Activated CD4-positive, CD25-positive, alpha-beta regulatory T cell (primary cell): ENCODE results near the gene ALG10B.
"Not testable (repeated sequence)": the region's sequence is repeated elsewhere in the genome, so short reads cannot be mapped to it uniquely, and the experiment has no call there.

ENCODE experiments used
- DNase-seq, 4 experiments: peaks; one replicate each; lab custom pipeline; 2025; lab: John Stamatoyannopoulos, UW

ALG10B gene, protein sequence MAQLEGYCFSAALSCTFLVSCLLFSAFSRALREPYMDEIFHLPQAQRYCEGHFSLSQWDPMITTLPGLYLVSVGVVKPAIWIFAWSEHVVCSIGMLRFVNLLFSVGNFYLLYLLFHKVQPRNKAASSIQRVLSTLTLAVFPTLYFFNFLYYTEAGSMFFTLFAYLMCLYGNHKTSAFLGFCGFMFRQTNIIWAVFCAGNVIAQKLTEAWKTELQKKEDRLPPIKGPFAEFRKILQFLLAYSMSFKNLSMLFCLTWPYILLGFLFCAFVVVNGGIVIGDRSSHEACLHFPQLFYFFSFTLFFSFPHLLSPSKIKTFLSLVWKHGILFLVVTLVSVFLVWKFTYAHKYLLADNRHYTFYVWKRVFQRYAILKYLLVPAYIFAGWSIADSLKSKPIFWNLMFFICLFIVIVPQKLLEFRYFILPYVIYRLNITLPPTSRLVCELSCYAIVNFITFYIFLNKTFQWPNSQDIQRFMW

DNA sequence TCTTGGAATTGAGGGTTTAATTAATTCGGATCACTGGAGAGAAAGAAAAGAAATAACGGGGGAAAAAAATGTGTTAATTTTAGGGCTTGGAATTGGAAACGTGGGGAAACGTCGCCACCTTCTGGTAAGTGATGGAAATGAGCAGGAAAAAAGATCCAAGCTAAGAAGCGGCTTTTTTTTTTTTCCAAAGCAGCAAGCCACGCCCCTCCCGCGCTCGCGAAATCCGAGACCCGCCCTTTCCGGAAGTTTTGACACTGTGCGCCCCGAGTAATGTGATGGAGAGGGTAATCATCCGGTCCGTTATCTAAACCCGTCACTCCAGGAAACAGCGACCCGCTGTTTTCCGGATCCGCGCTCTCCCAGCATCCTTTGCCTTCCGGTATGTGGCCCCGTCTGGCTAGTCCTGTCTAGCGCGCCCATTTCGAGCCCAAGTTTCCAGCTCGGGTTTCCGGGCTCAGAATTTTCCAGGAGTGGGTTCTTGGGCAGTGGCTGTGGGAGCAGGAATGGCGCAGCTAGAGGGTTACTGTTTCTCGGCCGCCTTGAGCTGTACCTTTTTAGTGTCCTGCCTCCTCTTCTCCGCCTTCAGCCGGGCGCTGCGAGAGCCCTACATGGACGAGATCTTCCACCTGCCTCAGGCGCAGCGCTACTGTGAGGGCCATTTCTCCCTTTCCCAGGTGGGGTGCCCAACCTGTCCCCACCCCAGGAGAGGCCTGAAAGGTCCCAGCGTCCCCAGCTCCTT is at the start of gene ALG10B:
TSS of gene ALG10B (plus strand) at position 384 of the 739 bp plus-strand sequence. CDS start at position 504, 120 bp downstream.
- peak; percentile 80 to 90 (median 82) for DNase-seq

DNA sequence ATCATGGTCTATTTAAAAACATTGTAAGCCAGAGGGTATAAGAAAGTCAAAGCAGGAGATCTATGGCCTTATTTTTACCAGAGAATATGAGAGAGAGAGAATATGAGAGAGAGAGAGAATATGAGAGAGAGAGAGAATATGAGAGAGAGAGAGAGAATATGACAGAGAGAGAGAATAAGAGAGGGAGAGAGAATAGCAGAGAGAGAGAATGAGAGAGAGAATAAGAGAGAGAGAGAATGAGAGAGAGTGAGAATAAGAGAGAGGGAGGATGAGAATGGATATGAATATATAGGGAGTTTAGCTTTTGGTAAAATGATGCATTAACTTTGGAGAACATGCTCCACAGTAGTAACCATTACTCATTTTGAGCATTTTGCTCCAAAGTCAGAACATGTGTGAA is 48.0 kb upstream of the ALG10B start:
- no peak for DNase-seq

DNA sequence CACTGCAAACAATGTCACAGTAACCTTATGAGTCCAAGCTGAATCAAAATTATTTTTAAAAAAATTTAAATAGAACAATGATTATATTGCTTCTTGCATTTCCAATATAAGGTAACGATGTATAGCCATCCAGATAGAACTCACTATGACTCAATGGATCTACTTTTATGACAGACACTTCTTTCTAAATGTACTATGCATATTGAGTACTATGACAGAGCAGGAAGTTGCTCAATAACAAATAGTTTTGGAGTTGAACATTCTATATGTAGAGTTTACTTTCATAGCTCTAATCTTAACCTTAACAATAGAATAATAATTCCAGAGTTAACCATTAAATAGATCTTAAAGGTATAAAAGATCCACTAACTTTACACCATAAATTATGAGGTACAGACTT is 46.7 kb upstream of the ALG10B start:
- DNase-seq: no peak

GRCh38 chr12:38279756-38280155 is 36.8 kb upstream of the ALG10B start:
- no peak for DNase-seq

DNA sequence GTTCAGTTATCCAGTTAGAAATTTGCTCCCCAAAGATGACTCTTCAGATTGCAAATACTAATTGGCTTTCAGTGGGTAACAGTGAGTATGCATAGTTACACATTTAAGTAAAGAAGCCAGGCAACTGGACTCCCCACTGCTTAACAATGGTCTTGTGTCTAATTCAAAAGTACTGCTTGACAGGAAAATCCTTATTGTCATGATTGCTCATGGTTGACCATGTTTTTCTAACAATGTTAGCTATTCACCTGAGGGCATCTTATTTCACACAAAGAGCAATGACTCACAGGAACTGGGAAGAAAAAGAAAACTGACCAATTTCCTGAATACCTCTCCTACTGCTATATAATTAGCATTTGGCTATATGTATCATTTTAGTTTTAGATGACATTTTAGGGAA is 33.7 kb upstream of the ALG10B start:
- no peak for DNase-seq

DNA sequence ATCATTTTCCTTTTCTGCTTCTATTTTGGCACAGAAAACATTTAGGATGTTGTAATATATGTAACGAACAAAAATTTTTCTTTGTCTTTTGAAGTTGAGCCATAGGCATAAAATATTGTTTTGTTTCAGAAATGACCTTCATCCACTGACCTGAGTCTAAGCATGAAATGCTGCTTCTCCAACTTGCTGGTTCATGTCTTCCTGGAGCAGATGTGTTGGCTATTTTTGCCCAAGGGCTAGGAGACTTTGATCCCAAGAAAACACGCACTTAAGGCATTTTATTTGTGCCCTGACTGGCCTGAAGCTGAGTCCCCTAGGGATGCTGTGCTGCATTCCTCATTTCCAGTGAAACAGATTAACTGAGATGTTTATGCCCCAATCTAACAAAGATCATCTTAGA is 27.2 kb upstream of the ALG10B start:
- no peak for DNase-seq

GRCh38 chr12:38291160-38291559 is 25.4 kb upstream of the ALG10B start:
- no peak for DNase-seq

GRCh38 chr12:38302972-38303371 is 13.6 kb upstream of the ALG10B start:
- not testable (repeated sequence) for DNase-seq

DNA sequence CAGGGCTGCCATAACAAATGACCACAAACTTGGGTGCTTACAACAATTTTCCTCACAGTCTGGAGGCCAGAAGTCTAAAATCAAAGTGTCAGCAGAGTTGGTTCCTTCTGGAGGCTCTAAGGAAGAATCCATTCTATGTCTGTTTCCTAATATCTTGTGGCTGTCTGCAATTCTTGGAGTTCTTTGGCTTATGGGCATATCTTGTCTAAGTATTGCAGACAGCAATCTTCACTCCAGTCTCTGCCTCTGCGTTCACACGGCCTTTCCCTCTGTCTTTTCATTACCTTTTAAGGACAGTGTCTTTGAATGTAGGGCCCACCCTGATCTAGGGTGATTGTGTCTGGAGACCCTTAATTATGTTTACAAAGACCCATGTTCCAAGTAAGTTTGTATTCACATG is 5.4 kb downstream of the ALG10B start:
- DNase-seq: not testable (repeated sequence)

DNA sequence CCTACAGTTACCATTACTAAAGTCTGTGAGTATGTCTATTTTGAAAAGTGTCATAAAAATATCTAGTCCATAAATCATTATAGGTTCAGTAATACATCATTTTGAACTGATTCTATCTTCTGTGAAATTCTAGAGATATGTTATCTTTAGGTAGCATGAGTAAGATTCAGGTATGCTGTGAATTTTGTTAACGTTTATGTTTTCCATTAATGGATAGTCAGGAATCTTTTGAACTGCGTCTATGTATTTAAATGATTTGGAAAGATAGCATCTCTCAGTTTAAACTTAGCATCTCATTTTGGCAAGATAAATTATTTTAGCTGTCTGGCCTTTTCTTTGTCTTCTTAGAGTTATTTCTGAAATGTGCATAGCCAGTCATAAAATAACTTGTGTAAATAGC is 8.3 kb downstream of the ALG10B start:
- no peak for DNase-seq

- DNase-seq: no peak
These were observed 10.8 kb downstream of the ALG10B start for GRCh38 chr12:38327356-38327755.

DNA sequence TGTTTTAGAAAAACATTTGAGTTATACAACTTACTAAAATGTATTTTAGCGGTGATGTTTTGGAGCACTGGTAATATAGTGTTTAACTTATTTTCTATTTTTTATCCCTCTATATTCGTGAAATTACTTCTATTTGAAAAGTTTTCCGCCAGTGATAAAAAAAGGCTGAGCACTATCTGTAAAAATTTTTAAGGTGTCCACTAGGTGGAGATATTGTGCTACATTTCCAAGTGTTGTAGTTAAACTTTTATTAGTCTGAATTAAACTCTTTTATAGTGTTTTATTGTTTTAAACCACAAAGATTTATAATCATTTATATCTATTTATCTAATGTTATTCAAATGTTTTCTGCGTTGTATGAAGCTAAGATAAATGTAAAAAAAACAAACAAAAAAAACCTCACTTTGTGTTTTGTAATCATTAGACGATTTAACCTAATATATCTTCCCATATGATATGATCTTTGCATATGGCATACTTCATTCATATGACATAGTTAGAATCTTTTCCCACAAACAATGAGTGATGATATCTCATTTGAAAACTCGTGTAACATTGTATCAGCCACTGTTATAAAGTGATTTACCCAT is 11.8 kb downstream of the ALG10B start:
- no peak for DNase-seq

DNA sequence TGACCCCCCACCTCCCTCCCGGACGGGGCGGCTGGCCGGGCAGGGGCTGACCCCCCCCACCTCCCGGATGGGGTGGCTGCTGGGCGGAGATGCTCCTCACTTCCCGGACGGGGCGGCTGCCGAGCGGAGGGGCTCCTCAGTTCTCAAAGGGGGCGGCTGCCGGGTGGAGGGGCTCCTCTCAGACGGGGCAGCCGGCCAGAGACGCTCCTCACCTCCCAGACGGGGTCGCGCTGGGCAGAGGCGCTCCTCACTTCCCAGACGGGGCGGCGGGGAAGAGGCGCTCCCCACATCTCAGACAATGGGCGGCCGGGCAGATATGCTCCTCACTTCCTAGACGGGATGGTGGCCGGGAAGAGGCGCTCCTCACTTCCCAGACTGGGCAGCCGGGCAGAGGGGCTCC is 13.8 kb downstream of the ALG10B start:
- not testable (repeated sequence) for DNase-seq

DNA sequence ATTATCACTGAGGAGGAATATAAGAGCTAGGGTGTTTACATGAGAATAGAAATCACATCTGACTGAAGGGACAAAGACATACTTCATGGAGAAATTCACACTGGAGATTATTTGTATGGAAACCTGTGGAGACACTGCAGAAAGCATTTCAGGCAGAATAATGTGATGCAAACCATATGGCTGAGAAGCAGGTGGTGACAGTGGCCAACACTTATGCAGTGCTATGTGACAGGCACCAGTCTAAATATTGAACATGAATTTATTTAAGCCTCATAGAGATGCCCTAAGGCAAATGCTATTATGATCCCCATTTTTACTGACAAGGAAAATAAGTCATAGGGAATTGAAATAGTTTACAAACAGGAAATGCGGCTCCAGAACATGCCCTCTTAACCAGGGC is 16.2 kb downstream of the ALG10B start:
- DNase-seq: no peak

DNA sequence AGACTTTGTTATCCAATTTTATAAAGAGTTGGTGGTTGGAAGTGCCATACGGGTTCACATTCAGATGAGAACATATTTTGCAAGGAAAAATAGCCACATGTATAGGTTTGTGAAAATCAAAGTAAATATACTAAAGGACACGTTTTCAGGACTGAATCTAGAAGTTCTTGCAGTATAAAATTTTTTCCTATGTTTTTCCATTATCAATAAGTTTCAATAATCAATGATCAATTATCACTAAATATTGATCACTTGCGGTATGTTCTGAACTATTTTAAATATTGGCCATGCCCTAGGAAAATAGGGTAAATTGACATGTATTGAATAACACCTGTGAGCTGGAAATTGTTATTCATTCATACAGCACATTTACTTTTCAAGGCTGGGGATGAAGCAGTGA is 25.9 kb downstream of the ALG10B start:
- DNase-seq: no peak

DNA sequence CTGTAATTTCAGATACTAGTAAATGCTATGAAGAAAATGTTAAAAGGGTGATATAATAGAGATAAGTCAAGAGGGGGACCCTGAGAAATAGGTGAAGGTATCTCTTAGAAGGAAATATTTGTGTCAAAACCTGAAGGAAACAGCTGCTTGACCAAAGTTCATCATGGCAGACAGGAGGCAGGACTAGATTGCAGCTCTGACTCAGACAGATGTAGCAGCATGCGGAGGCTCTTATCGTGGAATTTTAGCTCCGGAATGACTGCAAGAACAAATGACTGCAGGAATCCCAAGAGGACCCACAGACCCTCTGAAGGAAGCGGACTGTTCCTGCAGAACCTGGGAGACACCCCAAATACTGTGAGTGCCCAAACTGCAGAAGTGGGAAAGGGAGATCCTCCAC is 26.7 kb downstream of the ALG10B start:
- DNase-seq: not testable (repeated sequence)

DNA sequence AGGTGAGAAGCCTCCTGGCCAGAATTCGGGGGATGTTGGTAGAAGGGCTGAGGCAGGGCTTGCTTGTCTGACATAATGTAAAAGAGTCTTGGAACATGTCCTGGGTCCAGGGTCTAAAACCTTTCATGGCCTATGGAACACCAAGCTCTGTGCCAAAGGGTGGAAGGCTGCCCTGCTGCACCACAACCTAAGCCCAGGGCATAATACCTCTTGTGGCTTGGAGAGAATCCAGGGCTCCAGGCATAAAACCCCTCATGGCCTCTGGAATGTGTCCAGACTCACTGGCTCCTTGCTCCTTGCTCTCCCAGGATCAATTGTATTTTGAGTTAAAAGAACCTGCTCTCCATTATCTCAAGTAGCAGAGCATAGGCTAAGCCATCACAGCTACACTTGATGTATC is 27.3 kb downstream of the ALG10B start:
- not testable (repeated sequence) for DNase-seq

- no peak for DNase-seq
These were observed 34.0 kb downstream of the ALG10B start for GRCh38 chr12:38350342-38351174.

- not testable (repeated sequence) for DNase-seq
These were observed 34.6 kb downstream of the ALG10B start for GRCh38 chr12:38351175-38351508.

GRCh38 chr12:38367506-38367905 is 50.9 kb downstream of the ALG10B start:
- no peak for DNase-seq

DNA sequence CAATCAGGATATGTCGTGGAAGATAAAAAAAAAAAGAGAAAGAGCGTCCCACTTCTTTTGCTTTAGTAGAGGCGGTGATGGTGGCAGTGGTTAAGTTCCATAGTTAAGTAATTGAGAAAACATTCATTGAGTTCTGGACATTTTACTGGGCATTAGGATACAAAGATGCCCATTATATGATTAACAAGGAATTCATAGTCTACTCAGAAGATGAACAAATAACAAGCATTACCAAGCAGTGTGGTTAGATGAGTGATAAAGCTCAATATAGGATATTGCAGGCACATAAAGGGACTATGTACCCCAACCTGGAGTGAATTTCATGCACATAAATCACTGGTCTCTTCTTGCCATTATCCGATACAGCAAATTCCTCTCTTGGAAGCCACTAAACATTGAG is 53.7 kb downstream of the ALG10B start:
- DNase-seq: no peak

GRCh38 chr12:38373784-38374183 is 57.2 kb downstream of the ALG10B start:
- DNase-seq: no peak
